GM21737 (cell line): ENCODE measurements around the gene SMIM34.
"Not testable (repeated sequence)": the region's sequence is repeated elsewhere in the genome, so short reads cannot be mapped to it uniquely, and the experiment has no call there.

Source experiments
- ATAC-seq: cut with Tn5 transposase; IDR thresholded peaks from one replicate; pipeline ENCODE4 v1.9.1; 2021; ENCODE audit warnings: mild to moderate bottlenecking, moderate library complexity; ENCODE audit not compliant: unreplicated experiment

The SMIM34 gene

GRCh38 chr21:34423805-34424204, at the start of gene SMIM34:
SMIM34 (minus strand) TSS chr21:34423951; CDS start chr21:34423839, 112 bp downstream.
- not testable (repeated sequence) for ATAC-seq

GRCh38 chr21:34467333-34467732, 43.6 kb upstream of the SMIM34 start:
- not testable (repeated sequence) for ATAC-seq

GRCh38 chr21:34459426-34459825, 35.7 kb upstream of the SMIM34 start:
- not testable (repeated sequence) for ATAC-seq

GRCh38 chr21:34458266-34458665, 34.5 kb upstream of the SMIM34 start:
- ATAC-seq = not testable (repeated sequence)

GRCh38 chr21:34456180-34456579, 32.4 kb upstream of the SMIM34 start:
- not testable (repeated sequence) for ATAC-seq

- not testable (repeated sequence) for ATAC-seq
Measured at GRCh38 chr21:34455628-34456027, 31.9 kb upstream of the SMIM34 start.

GRCh38 chr21:34447018-34447417, 23.3 kb upstream of the SMIM34 start:
- not testable (repeated sequence) for ATAC-seq

GRCh38 chr21:34443486-34443885, 19.7 kb upstream of the SMIM34 start:
- not testable (repeated sequence) for ATAC-seq

- ATAC-seq = not testable (repeated sequence)
Measured at GRCh38 chr21:34429710-34430109, 6.0 kb upstream of the SMIM34 start.

GRCh38 chr21:34428441-34428840, 4.7 kb upstream of the SMIM34 start:
- not testable (repeated sequence) for ATAC-seq

- not testable (repeated sequence) for ATAC-seq
Measured at GRCh38 chr21:34427339-34427738, 3.6 kb upstream of the SMIM34 start.

- not testable (repeated sequence) for ATAC-seq
Measured at GRCh38 chr21:34417448-34418077, 6.2 kb downstream of the SMIM34 start.

GRCh38 chr21:34407294-34407693, 16.5 kb downstream of the SMIM34 start:
- ATAC-seq = not testable (repeated sequence)

- ATAC-seq = not testable (repeated sequence)
Measured at GRCh38 chr21:34406676-34407075, 17.1 kb downstream of the SMIM34 start.

- not testable (repeated sequence) for ATAC-seq
Measured at GRCh38 chr21:34406102-34406501, 17.6 kb downstream of the SMIM34 start.

GRCh38 chr21:34405686-34406085, 18.1 kb downstream of the SMIM34 start:
- not testable (repeated sequence) for ATAC-seq

GRCh38 chr21:34404742-34405141, 19.0 kb downstream of the SMIM34 start:
- ATAC-seq = not testable (repeated sequence)

- not testable (repeated sequence) for ATAC-seq
Measured at GRCh38 chr21:34400522-34400921, 23.2 kb downstream of the SMIM34 start.

- ATAC-seq = peak; percentile 64
Measured at GRCh38 chr21:34383724-34384415, 39.9 kb downstream of the SMIM34 start.

GRCh38 chr21:34383138-34383537, 40.6 kb downstream of the SMIM34 start:
- not testable (repeated sequence) for ATAC-seq

GRCh38 chr21:34375619-34375972, 48.2 kb downstream of the SMIM34 start:
- ATAC-seq = peak; percentile 44

- ATAC-seq = peak; percentile 86
Measured at GRCh38 chr21:34374940-34375618, 48.7 kb downstream of the SMIM34 start, which contains the start of gene SMIM11. SMIM11 (plus strand) TSS chr21:34375507; CDS start chr21:34379505, 3,998 bp downstream.
